Keratinocyte (primary cell): Measurements from ENCODE around the gene ITPR2.

ENCODE experiments used
- CTCF ChIP-seq, 3 experiments: IDR thresholded peaks in 1 of 3; conservative IDR thresholded peaks in 1 of 3; optimal IDR thresholded peaks in 1 of 3; 2 replicates in 2 of 3; 3 replicates in 1 of 3; pipeline versions ENCODE3 to v1.5.1; 2011; ENCODE audit warnings: low read length in 3 of 3, mild to moderate bottlenecking in 3 of 3, moderate library complexity in 2 of 3, control low read depth in 1 of 3, inconsistent platforms in 1 of 3; ENCODE audit not compliant: insufficient read depth in 2 of 3; ENCODE audit errors: extremely low read depth in 1 of 3
- EZH2 ChIP-seq: IDR thresholded peaks from one replicate; pipeline ENCODE4 v1.6.1; 2012; ENCODE audit warnings: inconsistent platforms, mild to moderate bottlenecking, low read length, moderate library complexity

DNA sequence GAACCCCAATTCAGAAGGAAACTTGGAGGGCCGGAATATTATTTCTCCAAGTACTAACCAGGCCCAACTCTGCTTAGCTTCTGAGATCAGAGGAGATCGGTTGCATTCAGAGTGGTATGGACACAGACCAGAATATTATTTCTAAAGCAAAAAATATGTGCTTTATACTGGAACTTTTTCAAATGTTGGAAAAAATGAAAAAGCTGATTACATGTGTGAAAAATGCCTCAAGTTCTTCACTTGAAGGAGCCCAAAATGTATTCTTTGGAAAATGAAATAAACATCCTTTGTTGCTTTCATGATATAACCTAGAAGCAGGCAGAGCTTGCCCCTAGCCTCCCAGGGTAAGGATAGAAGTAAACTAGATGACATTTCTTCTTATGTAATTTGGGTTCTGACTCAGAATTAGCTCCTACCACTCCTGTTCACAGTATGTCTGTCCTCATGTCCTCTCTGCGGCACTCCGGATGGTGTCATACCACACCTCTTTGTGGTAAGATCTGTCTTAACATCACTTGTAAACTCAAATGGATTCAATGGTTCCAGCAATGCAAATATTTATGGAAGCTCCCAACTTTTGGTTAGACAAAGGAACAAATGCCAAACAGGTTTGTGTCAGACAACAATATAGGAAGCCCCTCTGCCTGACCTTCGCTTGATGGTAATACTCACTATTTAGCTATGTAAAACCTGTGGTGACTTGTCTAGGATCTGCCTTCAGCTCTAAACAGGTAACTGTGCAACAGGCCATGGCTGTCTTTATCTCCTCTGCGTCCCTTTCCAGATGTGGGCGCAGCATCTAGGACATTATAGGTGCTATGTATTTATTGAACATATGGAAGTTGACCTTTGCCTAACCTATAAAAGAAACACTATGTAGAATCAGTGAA is 459.1 kb downstream of the ITPR2 start:
- no peak for TF ChIP-seq CTCF (optimal IDR thresholded peaks at IDR 0.05 in 1 of 3, IDR thresholded peaks at IDR 0.05 in 1 of 3, conservative IDR thresholded peaks at IDR 0.05 in 1 of 3; ENCODE audit: extremely low read depth in 1 of 3, insufficient read depth in 2 of 3, low read length in 3 of 3)
- TF ChIP-seq EZH2, result no peak
